PC-3 (cell line): ENCODE measurements around the gene IDI2.

ENCODE experiments used
- EZH2 ChIP-seq: fragments of 300-600 bp; sonication (generic); IDR thresholded peaks from one replicate; pipeline ENCODE4 v1.6.1; 2017; ENCODE audit warnings: antibody characterized with exemption, mild to moderate bottlenecking, low read length; ENCODE audit not compliant: unreplicated experiment
- EZH2phosphoT487 ChIP-seq: fragments of 300-600 bp; sonication (generic); IDR thresholded peaks from 2 replicates; pipeline ENCODE4 v1.6.1; 2018; ENCODE audit warnings: mild to moderate bottlenecking, antibody characterized with exemption, low read length, borderline replicate concordance
- TF ChIP-seq, protein P1 (sequence below): fragments of 300-600 bp; sonication (generic); conservative IDR thresholded peaks from 2 replicates; pipeline ENCODE4 v1.5.1; 2017; ENCODE audit warnings: antibody characterized with exemption, low read depth, mild to moderate bottlenecking, low read length

DNA sequence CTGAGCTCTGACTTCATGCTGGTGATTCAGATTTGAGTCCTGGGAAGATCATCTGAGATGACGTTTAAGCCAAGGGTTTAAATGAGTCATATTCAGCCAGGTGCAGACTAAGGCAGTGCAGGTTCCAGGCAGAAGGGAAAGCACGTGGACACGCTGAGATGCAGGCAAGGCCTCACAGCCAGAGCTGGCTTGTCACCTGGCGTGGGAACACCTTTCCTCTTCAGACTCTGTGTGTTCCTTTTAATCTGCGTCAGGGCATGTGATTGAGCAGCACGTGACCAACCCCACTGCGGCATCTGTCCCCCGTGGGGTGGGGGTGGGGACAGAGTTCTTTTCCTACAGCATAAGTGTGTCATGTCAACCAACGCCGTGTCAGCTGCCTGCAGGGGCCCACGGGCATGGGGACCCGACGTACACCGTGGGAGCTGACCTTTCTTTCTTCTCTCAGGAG, 10.7 kb upstream of the IDI2 start:
- TF ChIP-seq, protein P1, sequence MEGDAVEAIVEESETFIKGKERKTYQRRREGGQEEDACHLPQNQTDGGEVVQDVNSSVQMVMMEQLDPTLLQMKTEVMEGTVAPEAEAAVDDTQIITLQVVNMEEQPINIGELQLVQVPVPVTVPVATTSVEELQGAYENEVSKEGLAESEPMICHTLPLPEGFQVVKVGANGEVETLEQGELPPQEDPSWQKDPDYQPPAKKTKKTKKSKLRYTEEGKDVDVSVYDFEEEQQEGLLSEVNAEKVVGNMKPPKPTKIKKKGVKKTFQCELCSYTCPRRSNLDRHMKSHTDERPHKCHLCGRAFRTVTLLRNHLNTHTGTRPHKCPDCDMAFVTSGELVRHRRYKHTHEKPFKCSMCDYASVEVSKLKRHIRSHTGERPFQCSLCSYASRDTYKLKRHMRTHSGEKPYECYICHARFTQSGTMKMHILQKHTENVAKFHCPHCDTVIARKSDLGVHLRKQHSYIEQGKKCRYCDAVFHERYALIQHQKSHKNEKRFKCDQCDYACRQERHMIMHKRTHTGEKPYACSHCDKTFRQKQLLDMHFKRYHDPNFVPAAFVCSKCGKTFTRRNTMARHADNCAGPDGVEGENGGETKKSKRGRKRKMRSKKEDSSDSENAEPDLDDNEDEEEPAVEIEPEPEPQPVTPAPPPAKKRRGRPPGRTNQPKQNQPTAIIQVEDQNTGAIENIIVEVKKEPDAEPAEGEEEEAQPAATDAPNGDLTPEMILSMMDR: no peak
- TF ChIP-seq EZH2: no peak
- TF ChIP-seq EZH2phosphoT487: no peak
